Stimulated activated CD8-positive, alpha-beta memory T cell treated with anti-CD3 and anti-CD28 coated beads, Interleukin-15, amount 100 ng/mL, for 1 hour (primary cell): ENCODE results near the gene SLC24A3.
"Not testable (repeated sequence)": the region's sequence is repeated elsewhere in the genome, so short reads cannot be mapped to it uniquely, and the experiment has no call there.

Source experiments
- DNase-seq: peaks from one replicate; pipeline ENCODE4 v3.0.0-alpha.2; 2020; ENCODE audit warnings: low read depth

SLC24A3 gene

GRCh38 chr20:19746396-19746795 is 534.0 kb downstream of the SLC24A3 start:
- DNase-seq: no peak

- DNase-seq: no peak
Observed at GRCh38 chr20:19747903-19748302, 535.5 kb downstream of the SLC24A3 start.

DNA sequence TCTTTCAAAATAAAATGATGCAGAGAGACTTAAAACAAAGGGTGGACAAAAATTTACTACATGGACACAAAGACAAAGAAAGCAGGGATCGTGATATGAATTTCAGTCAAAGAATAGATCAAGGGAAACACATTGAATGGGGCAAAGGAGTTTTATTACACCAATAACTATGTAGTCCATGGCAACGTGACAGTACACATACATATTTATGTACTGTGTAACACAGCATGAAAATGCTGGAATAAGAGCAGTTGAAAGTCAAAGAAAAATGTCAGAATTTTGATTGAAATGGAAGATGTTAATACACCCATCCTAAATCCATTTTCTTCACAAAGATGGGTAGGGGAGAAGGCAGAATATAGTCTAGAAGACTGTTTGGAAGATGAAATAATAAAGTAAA is 536.2 kb downstream of the SLC24A3 start:
- no peak for DNase-seq

DNA sequence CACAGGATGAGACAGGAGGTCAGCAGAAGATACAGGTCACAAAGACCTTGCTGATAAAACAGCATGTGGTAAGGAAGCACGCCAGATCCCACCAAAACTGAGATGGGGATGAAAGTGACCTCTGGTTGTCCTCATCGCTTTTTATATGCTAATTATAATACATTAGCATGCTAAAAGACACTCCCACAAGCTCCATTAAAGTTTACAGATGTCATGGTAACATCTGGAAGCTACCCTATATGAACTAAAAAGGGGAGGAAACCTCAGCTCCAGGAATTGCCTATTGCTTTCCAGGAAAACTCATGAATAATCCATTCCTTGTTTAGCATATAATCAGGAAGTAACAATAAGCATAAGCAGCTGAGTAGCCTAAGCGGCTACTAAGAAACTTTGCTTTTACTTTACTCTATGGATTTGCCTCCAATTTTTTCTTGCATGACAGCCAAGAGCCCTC is 537.2 kb downstream of the SLC24A3 start:
- no peak for DNase-seq

DNA sequence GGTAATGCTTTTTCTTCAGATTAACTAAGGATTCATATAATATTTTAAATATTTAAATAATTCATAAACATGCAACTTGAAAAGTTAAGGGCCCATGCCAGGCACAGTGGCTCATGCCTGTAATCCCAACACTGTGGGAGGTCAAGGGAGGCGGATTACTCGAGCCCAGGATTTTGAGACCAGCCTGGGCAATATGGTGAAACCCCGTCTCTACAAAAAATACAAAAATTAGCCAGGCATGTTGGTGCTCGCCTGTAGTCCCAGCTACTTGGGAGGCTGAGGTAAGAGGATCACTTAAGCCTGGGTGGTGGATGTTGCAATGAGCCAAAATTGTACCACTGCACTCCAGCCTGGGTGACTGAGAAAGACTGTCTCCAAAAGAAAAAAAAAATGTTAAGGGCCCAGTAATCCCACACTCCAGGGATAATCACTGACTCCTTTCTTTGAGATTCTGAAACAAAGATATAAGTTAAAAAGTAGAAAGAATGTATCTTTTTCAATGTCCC is 537.7 kb downstream of the SLC24A3 start:
- DNase-seq: no peak

DNA sequence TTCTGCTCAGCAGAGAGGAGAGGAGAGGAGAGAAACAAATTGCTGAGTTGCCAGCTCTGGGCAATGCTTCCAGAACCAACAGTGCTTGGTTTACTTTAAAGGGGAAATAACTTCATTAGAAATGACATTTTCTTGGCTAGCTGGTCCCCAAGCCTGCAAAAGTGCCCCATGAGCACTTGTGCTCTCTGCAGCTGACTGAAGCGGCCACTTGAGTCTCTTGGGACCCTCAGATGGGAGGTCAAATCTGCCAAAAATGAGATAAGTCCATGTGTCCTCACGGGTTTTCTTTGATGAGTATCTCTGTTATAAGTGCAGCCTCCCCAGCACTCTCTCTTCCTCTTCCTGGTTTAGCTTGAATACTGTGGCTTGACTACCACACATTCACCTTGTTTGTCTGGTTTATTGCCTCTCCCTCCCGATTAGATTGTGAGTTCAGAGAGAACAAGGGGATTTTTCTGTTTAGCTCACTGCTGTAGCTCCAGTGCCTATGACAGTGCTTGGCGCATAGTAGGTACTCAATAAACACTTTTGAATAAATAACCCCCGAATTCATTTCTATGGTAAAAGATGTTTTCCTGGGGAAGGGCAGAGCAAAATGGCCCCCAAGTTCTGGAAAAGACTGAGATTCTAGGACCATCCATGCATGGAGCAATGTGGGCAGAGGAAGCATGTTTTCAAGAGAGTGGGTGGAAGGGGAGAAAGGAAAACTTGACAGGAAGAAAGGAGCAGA is 538.6 kb downstream of the SLC24A3 start:
- no peak for DNase-seq

- DNase-seq: not testable (repeated sequence)
Observed at GRCh38 chr20:19754201-19754600, 541.8 kb downstream of the SLC24A3 start.

- DNase-seq: no peak
Observed at GRCh38 chr20:19756761-19757486, 544.5 kb downstream of the SLC24A3 start.

GRCh38 chr20:19757487-19758132 is 545.2 kb downstream of the SLC24A3 start:
- no peak for DNase-seq

- DNase-seq: no peak
Observed at GRCh38 chr20:19758133-19758500, 545.7 kb downstream of the SLC24A3 start, which contains the start of gene RIN2. TSS of gene RIN2 (plus strand) at chr20:19758258. CDS start at chr20:19889602, 131,344 bp downstream.

- DNase-seq: no peak
Observed at GRCh38 chr20:19758501-19759331, 546.3 kb downstream of the SLC24A3 start.

- DNase-seq: no peak
Observed at GRCh38 chr20:19760371-19760721, 547.9 kb downstream of the SLC24A3 start.

DNA sequence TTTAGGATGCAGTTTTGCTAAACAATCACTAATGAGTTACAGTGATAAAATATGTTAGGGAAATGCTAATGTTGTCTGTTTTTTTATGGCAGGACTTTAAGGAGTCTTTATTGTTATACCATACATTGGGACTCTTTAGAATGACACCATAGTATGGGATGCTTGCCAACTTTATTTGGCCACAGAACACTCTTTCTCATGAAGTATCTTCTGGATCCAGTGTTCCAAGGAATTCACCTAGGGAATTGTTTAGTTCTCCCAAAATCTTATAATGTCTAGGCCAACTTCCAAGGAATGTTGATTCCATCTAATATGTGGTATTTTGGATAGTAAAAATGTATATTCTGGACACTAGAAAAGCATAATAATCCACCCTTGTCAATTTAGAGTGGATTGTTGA is 548.9 kb downstream of the SLC24A3 start:
- no peak for DNase-seq

DNA sequence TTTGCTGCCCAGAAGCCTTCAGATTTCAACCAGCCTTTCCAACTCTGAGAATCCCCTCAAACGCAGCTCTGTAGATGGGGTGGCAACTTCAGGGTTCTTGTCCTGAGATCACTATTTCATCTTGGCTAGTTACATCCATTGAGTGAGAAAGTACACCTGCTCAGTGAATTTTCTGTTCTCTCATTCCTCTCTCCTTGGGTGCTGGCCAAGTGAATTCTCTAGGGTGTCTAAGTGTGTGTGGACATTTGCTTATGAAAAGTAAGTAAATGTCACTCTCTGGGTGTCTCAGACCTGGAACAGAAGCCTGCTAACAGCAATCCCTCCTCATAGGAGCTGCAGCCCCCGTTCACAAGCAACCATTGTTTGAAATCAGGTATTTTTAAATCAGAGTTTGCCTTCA is 549.4 kb downstream of the SLC24A3 start:
- DNase-seq: no peak

DNA sequence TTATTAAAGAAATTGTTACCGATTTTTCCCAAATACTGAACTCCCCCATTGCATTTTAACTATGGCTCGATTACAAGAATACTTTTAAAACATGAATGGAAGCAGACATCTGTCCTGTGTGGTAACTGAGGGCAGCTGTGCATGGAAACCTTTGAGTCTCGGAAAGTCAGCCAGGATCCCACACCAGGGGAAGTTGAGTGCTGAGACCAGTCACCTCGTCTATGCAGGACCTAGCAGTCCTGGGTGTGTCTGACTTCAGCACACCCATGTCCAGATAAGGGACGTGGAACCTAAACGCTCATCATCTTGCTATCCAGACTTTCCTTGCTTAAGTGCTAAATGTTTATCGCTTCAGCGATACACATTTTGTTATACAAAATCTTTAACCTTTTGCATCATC is 551.8 kb downstream of the SLC24A3 start:
- no peak for DNase-seq

DNA sequence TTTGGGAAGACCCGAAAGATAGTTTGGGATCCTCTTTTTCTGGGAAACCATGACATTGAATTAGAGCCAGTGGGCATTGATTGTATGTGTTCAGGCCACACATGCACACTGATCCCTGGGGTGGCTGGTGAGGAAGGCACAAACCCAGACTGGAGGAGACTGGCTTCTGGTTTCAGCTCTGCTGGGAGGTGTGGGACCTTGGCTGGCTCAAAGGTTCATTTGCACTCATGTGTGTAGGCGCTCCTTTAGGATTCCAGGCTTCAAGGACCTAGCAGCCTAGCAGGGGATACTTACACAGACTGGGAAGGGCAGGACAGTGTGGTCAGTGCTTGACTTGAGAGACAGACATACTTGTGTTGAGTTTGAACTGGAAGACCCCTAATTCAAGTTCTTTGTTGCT is 552.8 kb downstream of the SLC24A3 start:
- no peak for DNase-seq

- DNase-seq: no peak
Observed at GRCh38 chr20:19765913-19766312, 553.5 kb downstream of the SLC24A3 start.

- no peak for DNase-seq
Observed at GRCh38 chr20:19767070-19767469, 554.6 kb downstream of the SLC24A3 start.

GRCh38 chr20:19768325-19768842 is 555.9 kb downstream of the SLC24A3 start:
- no peak for DNase-seq

DNA sequence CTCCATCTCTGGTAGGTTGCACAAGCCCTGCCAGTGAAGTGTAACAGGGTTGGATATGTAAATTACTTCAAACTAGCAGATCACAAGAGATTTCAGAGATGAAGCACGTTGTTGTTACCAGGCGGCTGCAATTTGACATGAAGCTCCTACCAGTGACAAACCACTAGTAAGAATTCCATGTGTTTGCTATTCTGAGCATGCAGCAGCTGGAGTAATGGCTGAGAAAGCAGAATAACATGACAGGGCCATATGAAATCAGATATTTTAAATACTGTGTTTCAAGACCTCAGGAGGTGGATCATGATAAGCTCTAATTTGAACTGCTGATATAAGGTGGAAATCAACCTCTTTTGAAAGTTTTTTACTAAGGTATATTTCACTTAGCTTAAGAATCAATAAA is 557.1 kb downstream of the SLC24A3 start:
- no peak for DNase-seq

DNA sequence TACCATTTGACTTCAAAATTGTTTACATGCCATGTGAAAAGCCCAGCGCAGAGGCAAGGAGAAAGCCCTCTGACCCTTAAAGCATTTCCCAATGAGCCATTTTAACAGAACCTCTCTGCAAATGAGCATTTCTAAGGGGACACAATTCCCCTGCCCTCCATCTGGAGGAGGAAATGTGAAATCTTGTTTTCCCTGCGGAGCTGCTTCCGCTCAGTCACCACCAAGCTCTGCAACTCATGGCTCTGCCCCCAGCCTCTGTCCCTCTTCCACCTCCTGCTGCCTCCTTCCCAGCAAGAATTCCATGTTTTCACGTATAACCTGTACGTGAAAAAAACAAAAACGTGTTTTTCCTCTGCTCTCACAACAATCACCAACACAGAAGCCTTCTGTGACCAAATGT is 557.9 kb downstream of the SLC24A3 start:
- DNase-seq: no peak

- no peak for DNase-seq
Observed at GRCh38 chr20:19771031-19771430, 558.6 kb downstream of the SLC24A3 start.
